ENCODE results near the gene LAMB3. TPM values are rescaled to one million over a fixed set of nuclear protein-coding genes. Genes with fewer than 3 reads are reported as not detected.

Gene LAMB3
- total and polyA plus RNA-seq, 2 experiments from 2014 or later, result 0.21 to 0.48 TPM

DNA sequence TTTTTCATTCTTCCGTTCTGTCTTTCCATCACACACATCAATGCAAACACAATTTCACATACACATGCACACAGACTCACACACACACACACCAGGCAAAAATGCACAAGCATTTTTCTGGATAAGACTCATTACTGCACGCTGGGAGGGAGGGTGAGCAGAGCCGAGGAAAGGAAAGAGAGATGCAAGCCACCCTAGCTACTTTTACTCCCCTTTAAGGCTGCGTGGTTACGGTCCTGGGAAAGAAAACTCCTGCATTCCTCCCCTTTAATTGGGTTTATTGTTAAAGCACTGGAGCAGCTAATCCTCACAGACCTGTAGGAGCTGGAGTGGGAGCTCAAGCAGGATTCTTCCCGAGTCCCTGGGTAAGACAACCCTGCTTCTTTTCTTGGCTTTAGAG lies 68.8 kb downstream of the LAMB3 start, which contains the start of gene CAMK1G:
TSS of gene CAMK1G (plus strand) at position 307 of the 400 bp plus-strand sequence. CDS start 11,270 bp downstream, outside the sequence.
- Histone ChIP-seq H3K9me3 (ENCODE audit: low read depth) (no peaks in the 10 kb centered on the region), H3K4me1 (ENCODE audit: low read depth) (peaks cover 15% of the 10 kb centered on the region), H3K4me3 (peak within 1 kb of the TSS; percentile 38), H3K27me3 (peaks cover 3% of the 10 kb centered on the region), H3K27ac (peak within 1 kb of the TSS; percentile 50), H3K36me3 (no peaks in the 10 kb centered on the region)
- TF ChIP-seq, protein P1, sequence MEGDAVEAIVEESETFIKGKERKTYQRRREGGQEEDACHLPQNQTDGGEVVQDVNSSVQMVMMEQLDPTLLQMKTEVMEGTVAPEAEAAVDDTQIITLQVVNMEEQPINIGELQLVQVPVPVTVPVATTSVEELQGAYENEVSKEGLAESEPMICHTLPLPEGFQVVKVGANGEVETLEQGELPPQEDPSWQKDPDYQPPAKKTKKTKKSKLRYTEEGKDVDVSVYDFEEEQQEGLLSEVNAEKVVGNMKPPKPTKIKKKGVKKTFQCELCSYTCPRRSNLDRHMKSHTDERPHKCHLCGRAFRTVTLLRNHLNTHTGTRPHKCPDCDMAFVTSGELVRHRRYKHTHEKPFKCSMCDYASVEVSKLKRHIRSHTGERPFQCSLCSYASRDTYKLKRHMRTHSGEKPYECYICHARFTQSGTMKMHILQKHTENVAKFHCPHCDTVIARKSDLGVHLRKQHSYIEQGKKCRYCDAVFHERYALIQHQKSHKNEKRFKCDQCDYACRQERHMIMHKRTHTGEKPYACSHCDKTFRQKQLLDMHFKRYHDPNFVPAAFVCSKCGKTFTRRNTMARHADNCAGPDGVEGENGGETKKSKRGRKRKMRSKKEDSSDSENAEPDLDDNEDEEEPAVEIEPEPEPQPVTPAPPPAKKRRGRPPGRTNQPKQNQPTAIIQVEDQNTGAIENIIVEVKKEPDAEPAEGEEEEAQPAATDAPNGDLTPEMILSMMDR (IDR thresholded peaks at IDR 0.05; ENCODE audit: low read depth, low read length), result no peak
- DNase-seq (ENCODE audit: low read depth in 1 of 2, low spot score in 1 of 2), result peak; percentile 64 to 69

DNA sequence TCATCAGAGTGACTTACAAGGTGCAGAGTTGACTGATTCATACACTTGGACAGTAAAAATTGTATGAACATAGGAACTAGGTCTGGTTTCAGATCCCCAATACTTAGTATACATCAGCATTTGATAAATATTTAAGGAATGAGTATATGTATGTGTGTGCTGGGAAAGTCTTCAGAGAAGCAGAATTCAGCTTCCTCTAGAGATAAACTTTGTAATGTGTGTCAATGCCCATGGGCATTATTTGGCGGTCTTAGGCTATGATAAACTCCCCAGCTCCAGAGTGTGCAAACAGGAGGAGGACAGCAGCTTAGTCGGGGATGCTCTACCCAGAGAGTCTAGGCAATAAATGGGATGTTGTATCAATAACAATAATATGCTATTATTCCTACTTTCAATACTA lies 71.6 kb downstream of the LAMB3 start:
- no peak overlapping the region for H3K27ac ChIP-seq
- H3K4me1 ChIP-seq (ENCODE audit: low read depth), result peaks cover 10% of the 10 kb centered on the region
- H3K9me3 ChIP-seq (ENCODE audit: low read depth), result no peaks in the 10 kb centered on the region
- TF ChIP-seq, protein P1 (IDR thresholded peaks at IDR 0.05; ENCODE audit: low read depth, low read length), result no peak
- peaks cover 3% of the 10 kb centered on the region for H3K27me3 ChIP-seq
- no peak overlapping the region for H3K4me3 ChIP-seq
- no peaks in the 10 kb centered on the region for H3K36me3 ChIP-seq
- DNase-seq (ENCODE audit: low read depth in 1 of 2, low spot score in 1 of 2), result no peak

- Histone ChIP-seq H3K4me3 (no peak overlapping the region), H3K36me3 (no peaks in the 10 kb centered on the region), H3K27me3 (peaks cover 3% of the 10 kb centered on the region), H3K4me1 (ENCODE audit: low read depth) (no peaks in the 10 kb centered on the region), H3K27ac (no peak overlapping the region), H3K9me3 (ENCODE audit: low read depth) (no peaks in the 10 kb centered on the region)
- no peak for DNase-seq (ENCODE audit: low read depth in 1 of 2, low spot score in 1 of 2)
- TF ChIP-seq, protein P1 (IDR thresholded peaks at IDR 0.05; ENCODE audit: low read depth, low read length), result no peak
Observed at GRCh38 chr1:209577346-209577745, 74.9 kb downstream of the LAMB3 start.

- TF ChIP-seq, protein P1 (IDR thresholded peaks at IDR 0.05; ENCODE audit: low read depth, low read length), result peak; percentile 97
- Histone ChIP-seq H3K4me3 (no peak overlapping the region), H3K4me1 (ENCODE audit: low read depth) (no peaks in the 10 kb centered on the region), H3K27ac (no peak overlapping the region), H3K9me3 (ENCODE audit: low read depth) (no peaks in the 10 kb centered on the region), H3K36me3 (no peaks in the 10 kb centered on the region), H3K27me3 (peaks cover 3% of the 10 kb centered on the region)
- peak; percentile 73 to 89 for DNase-seq (ENCODE audit: low read depth in 1 of 2, low spot score in 1 of 2)
Observed at GRCh38 chr1:209576392-209577197, 75.6 kb downstream of the LAMB3 start.

DNA sequence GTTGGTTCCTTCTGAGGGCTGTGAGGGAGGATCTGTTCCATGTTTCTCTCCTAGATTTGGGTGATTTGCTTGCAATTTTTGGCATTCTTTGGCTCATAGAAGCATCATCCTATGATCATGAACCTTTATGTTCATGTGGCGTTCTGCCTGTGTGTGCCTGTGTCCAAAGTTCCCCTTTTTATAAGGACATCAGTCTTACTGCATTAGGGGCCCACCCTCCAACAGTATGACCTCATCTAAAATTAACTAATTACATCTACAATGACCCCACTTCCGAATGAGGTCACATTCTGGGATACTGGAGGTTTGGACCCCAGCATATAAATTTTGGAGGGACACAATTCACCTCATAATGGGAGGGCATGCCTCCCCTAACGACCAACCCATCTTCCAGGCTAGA lies 81.5 kb downstream of the LAMB3 start:
- Histone ChIP-seq H3K27me3 (no peaks in the 10 kb centered on the region), H3K4me3 (no peak overlapping the region), H3K9me3 (ENCODE audit: low read depth) (no peaks in the 10 kb centered on the region), H3K4me1 (ENCODE audit: low read depth) (no peaks in the 10 kb centered on the region), H3K27ac (no peak overlapping the region), H3K36me3 (no peaks in the 10 kb centered on the region)
- TF ChIP-seq, protein P1 (IDR thresholded peaks at IDR 0.05; ENCODE audit: low read depth, low read length), result no peak
- no peak for DNase-seq (ENCODE audit: low read depth in 1 of 2, low spot score in 1 of 2)
